ENCODE measurements around the gene SPACA6.
"Not testable (repeated sequence)": the region's sequence is repeated elsewhere in the genome, so short reads cannot be mapped to it uniquely, and the experiment has no call there.

Gene SPACA6

DNA sequence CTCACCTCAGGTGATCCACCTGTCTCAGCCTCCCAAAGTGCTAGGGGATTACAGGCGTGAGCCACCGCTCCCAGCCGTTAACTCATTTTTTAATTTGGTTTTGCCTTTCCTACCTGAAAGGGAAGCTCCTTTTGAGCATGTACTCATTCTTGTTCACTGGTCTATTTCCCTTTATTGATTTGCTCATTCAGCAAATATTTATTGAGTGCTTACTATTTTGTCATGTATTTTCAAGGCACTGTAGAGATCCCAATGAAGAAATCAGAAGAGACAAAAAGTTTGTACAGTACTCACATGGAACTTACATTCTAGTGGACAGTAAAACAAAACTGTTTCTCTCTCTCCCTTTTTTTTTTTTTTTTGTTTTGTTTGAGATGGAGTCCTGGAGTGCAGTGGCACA, 13.8 kb downstream of the SPACA6 start:
- DNase-seq: no peak

- DNase-seq: no peak
Observed at GRCh38 chr19:51708811-51709210, 15.7 kb downstream of the SPACA6 start.

DNA sequence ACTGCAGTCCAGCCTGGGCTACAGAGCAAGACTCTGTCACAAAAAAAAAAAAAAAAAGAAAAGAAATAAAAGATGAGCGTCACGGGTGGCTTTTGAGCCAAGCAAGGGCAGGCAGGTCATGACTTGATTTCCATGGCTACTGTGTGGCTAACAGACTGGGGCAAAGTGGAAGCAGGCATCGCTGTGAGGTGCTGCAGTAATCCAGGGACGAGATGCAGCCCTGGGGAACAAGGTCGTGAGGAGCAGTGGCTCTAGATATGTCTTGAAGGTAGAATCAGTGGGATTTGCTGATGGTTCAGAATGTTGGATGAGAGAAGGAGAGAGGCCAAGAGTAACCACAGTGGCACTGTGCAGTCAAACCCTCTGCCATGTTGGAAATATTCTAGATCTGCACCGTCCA, 16.4 kb downstream of the SPACA6 start:
- DNase-seq: no peak

DNA sequence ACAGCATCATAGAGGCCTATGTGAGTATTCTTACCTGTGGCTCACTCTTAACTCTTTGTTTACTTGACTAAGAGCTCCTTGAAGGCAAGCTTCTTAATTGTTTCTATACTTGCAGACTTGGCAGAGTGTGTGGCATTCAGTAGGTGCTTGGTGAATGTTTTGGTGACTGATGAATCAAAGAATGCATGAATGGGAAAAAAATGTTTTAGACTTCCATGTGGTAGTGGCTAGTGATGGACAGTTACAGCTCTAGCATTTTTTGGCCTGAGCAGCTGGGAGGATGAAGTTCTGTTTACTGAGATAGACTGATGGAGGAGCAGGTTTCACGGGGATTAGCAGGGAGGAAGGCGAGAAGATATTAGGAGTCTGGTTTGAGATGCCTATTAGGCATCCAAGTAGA, 17.0 kb downstream of the SPACA6 start:
- no peak for DNase-seq

- DNase-seq: no peak
Observed at GRCh38 chr19:51711702-51712101, 18.6 kb downstream of the SPACA6 start.

DNA sequence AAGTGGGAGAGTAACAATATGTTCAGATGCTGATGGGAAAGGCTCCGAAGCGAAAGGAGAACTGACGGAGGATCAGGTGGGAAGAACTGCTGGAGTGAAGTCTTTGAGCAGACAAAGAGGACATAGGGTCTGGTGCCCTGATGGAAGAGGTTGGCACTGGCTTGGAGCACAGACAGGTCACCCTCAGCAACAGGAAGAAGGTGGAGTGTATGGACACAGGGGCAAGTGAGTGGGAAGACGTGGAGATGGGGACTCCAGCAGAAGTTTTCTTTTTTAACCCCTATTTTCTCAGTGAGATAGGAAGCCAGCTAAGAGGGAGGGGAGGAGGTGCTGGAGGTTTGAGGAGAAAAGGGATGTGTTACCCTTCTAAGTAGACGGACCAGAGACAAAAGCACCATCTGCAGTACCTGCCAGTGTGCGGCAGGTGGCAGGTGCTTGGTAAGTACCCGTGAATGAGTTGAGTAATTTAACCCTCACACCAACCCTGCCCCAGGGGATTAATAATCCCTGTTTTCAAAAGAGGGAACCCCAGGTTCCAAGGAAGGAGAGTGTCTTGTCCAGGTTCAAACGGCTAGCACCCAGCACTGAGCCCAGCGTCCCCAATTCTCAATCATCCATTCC, 19.4 kb downstream of the SPACA6 start:
- peak; percentile 7 to 9 for DNase-seq

GRCh38 chr19:51713319-51714285, 20.5 kb downstream of the SPACA6 start:
- DNase-seq: no peak

GRCh38 chr19:51714848-51715247, 21.7 kb downstream of the SPACA6 start:
- peak; percentile 4 to 11 for DNase-seq

DNA sequence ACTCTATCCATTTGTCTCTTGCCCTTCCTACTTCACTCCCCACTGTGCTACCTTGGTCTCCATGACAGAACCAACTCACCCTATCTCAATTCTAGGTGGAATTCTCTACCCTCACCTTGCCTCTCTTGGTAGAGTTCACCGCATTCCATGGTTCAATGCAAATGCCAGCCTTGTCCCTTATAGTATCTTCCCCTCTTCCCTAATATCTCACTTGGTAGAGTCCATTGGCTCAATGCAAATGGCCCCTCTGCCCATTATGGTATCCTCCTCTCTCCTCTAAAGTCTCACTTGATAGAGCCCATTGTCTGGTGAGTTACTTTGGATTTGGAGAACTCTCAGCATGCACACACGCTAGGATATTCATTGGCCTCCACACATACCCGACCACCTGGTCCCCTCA, 22.7 kb downstream of the SPACA6 start:
- no peak for DNase-seq

- no peak for DNase-seq
Observed at GRCh38 chr19:51716925-51717324, 23.8 kb downstream of the SPACA6 start.

GRCh38 chr19:51719251-51719988, 26.3 kb downstream of the SPACA6 start:
- DNase-seq: no peak

DNA sequence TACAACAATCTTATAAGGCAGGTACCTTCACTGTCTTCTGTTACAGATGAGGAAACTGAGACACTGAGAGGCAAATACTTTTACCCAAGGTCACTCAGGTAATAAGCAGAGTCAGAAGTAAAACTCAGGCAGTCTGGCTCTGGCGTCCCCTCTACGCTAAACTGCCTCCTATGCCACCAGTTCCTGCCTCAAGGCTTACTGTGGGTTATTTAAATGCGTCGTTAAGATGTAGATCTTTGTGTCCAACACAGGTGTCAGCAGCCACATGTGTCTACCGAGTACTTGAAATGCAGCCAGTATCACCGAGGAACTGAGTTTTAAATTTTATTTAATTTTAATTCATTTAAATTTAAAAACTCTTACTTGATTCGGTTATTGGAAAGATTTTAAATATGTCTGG, 28.8 kb downstream of the SPACA6 start:
- no peak for DNase-seq

GRCh38 chr19:51722492-51722891, 29.4 kb downstream of the SPACA6 start:
- DNase-seq: no peak

DNA sequence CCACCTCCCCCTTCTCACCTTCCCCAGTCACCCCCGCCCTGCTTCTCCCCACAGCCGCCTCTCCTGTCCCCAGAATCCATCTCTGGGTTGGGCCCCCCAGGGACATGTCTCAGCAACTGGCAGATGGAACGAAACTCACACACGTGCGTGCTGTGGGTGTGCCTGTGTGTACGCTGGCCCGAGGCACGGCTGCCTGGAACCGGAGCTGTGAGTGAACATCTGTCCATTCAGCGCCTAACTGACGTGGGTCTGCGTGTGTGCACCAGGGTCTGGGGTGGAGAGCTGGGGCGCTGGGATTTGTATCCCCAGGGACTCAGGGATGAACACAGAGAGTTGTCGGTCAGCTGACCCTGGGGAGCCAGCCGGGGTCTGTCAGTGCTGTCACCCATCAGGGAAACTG, 31.4 kb downstream of the SPACA6 start:
- no peak for DNase-seq

DNA sequence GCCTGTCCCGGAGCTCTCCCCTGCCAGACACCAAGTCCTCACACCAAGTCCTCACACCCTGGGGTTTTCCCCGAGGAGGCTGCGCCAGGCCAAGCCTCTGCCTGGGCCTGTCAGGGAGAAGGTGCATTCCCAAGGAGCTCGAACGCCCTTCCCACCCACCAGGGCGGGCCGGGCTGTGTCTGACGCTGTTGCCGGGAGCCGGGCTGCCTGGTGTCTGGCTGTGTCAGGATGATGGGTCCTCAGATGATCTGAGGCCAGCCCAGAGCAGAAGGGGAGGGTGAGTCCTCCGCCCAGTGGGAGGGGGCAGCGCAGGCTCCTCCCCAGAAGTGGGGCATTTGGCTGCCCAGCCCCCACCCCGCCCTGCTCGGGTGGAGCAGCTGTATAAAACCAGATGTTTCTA, 32.9 kb downstream of the SPACA6 start:
- no peak for DNase-seq

- DNase-seq: no peak
Observed at GRCh38 chr19:51727349-51727880, 34.3 kb downstream of the SPACA6 start.

- DNase-seq: no peak
Observed at GRCh38 chr19:51729781-51730180, 36.7 kb downstream of the SPACA6 start.

DNA sequence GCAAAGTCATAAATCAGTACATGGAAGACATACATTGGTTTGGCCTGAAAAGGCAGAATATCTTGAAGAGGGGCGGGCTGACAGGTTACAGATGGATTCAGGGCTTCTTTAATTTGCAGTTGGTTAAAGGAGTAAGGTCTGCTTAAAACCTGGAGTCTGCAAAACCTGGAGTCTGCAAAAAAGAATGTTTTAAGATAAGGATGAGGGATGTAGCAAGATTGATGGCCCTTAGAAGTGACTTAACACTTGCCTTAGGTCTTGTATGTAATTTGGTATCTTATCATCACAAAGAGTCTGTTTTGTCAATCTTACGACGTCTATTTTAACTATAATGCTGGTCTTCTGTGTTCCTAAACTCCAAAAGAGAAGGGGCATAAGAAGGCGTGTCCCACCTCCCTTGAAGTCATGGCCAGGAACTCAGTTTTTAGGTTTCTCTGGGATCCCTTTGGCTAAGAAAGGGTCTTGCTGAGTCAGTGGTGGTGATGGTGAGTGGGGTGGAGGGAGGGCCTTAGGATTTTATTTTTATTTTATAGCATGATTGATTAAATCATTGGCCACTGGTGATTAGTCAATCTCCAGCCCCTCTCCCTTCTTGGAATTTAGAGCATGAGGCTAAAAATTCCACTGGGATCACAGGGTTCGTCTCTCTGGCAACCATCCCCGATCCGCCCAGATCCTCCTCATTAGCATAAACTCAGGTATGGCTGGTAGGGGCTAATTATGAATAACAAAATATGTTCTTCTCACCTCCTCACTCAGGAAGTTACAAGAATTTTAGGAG, 40.8 kb downstream of the SPACA6 start:
- no peak for DNase-seq

- DNase-seq: peak; percentile 66 to 74
Observed at GRCh38 chr19:51735759-51736449, 42.8 kb downstream of the SPACA6 start.

GRCh38 chr19:51737389-51737788, 44.3 kb downstream of the SPACA6 start:
- DNase-seq: no peak

GRCh38 chr19:51737924-51738323, 44.8 kb downstream of the SPACA6 start:
- no peak for DNase-seq

DNA sequence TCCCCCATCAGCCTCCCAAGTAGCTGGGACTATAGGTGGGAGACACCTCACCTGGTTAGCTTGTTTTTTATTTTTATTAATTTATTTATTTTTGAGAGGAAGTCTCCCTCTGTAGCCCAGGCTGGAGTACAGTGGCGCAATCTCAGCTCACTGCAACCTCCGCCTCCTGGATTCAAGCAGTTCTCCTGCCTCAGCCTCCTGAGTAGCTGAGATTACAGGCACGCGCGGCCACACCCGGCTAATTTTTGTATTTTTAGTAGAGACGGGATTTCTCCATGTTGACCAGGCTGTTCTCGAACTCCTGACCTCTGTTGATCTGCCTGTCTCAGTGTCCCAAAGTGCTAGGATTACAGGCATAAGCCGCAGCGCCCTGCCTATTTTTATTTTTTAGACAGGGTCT, 45.4 kb downstream of the SPACA6 start:
- DNase-seq: not testable (repeated sequence)

Data from Kasumi-1 (cell line).